HG03565 (cell line): ENCODE data around the gene ALDH8A1.

ENCODE experiments used
- ATAC-seq: cut with Tn5 transposase; IDR thresholded peaks from one replicate; pipeline ENCODE4 v1.9.1; 2021; ENCODE audit warnings: mild to moderate bottlenecking, moderate library complexity; ENCODE audit not compliant: unreplicated experiment

Gene ALDH8A1

DNA sequence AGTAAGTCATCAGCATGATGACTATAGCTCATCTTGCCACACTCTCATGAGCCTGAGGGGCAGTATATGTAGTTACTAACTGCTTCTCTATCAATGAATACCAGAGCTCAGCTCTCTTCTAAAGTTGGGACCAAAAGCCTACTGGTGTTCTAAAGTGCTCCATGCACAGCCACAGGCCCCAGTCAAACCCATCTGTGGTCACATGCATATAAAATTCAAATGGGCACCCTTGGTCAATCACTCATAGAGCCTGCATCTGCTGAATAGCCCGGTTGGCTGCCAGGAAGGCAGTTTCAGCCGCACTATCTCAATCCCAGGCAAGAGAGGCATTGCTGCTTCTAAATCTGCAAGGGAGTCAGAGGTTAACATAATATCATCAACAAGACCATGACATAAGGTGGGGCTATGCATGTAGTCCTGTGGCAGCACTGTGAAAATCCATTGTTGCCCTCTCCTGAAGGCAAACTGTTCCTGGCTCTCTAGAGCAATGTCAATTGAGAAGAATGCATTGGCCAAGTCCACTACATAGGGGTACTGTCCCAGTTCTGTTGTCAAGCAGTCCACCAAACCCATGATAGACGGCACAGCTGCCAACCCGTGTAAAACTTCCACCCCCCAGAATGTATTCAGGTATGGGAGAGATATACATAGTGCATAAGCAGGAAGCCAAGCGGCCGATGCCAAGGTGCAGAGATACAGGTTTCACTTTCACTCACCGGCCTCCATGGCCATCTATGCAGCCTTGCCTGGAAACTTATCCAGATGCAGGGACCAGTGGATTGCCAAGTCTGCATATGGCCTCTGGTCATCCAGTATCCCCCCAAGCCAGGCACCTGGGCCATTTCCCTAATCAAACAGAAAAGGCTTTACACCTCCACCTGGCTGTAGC, 76.2 kb downstream of the ALDH8A1 start:
- ATAC-seq, result no peak

DNA sequence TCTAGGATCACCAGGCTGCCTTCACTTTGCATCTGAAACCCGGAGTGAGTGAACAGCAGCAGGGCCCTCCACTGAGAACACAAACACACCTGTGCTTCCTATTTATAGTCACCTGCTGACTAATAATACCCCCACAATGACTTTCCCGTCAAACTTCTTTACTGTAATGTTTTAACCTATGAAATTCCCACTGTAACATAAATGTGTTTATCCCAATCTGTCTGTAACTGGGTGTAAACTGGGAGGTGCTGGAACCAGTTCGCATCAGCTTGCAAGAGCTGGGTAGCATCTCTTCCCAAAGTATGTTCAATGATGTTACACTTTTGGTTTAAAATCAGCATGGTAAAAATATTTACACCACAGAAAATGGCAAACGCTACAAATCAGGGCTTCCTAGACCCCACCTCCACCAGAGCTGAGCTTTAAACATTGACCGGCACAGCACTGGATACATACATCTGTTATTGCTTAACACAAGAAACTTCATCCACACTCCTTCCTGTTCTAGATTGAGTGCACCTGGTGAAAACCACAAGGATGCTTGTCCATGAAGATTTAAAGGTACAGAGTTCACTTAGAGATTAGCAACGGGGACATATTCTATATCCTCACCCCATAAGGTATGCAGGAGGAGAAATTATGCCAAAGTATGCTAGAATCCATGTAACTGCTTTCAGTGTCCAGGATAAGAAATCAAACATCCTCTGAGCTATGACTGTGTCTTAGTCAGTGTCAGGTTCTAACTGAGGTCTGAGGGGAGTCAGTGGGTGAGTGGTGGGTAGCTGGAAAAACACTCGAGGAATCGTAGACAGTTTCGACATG, 79.0 kb downstream of the ALDH8A1 start:
- peak; percentile 80 for ATAC-seq

DNA sequence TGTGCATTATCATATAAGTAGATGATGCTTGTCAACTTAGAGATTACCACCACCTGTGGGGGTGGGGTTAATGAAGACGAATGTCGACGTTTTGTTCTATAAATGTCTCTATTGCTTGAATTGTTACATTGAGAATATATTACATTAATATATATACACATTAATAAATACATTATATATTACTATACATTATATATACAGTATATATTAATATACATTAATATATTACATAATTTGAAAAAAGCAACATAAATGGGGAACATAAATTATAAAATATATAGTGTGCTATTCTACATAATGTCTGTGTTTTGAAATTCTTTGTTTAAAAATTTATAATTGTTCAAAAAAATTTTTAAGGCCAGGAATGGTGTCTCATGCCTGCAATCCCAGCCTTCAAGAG, 81.1 kb downstream of the ALDH8A1 start:
- ATAC-seq, result no peak
